ENCODE results near the gene NR1D2.

DNA sequence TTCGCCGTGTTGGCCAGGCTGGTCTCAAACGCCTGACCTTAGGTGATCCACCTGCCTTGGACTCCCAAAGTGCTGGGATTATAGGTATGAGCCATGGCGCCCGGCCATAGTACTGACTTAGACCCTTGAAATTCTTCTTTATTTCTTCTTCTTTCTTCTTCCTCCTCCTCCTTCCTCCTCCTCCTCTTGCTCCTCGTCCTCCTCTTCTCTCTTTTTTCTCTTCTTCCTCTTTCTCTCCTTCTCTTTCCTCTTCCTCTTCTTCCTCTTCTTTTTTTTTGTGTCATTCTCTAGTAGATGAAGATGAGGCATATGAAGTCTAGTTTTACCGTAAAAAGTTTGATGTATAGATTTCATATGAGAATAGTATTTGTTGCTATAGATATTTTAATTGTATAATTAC, 18.8 kb upstream of the NR1D2 start:
- TF ChIP-seq POLR2A (IDR thresholded peaks at IDR 0.05), result no peak
- TF ChIP-seq, protein P1, sequence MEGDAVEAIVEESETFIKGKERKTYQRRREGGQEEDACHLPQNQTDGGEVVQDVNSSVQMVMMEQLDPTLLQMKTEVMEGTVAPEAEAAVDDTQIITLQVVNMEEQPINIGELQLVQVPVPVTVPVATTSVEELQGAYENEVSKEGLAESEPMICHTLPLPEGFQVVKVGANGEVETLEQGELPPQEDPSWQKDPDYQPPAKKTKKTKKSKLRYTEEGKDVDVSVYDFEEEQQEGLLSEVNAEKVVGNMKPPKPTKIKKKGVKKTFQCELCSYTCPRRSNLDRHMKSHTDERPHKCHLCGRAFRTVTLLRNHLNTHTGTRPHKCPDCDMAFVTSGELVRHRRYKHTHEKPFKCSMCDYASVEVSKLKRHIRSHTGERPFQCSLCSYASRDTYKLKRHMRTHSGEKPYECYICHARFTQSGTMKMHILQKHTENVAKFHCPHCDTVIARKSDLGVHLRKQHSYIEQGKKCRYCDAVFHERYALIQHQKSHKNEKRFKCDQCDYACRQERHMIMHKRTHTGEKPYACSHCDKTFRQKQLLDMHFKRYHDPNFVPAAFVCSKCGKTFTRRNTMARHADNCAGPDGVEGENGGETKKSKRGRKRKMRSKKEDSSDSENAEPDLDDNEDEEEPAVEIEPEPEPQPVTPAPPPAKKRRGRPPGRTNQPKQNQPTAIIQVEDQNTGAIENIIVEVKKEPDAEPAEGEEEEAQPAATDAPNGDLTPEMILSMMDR (IDR thresholded peaks at IDR 0.05), result no peak

Data from breast epithelium (tissue), 3 donors.